GM12878 (cell line): ENCODE measurements around the gene LY9. TPM values are rescaled to one million over a fixed set of nuclear protein-coding genes. Genes with fewer than 3 reads are reported as not detected.

Source experiments
- ATAC-seq: fragments of 200-7000 bp; cut with Tn5 transposase; 3 replicates; pipeline ENCODE4 v1.9.1; 2020; ENCODE audit warnings: mild to moderate bottlenecking, moderate library complexity
- BruUV-seq: library from RNA; stranded (reverse); fragments of 400-500 nt; replicated peaks from 2 replicates; lab custom pipeline; 2021; lab: Mats Ljungman, UMichigan
- CTCF ChIA-PET: fragments of 300-600 bp; sonication (Branson Sonifier 250); formaldehyde crosslinking; extraction: SDS; loops from one replicate; lab custom pipeline; 2021; ENCODE audit warnings: inconsistent platforms; lab: Yijun Ruan, JAX
- POLR2A ChIA-PET: fragments of 350-600 bp; formaldehyde crosslinking; extraction: SDS; loops from one replicate; lab custom pipeline; 2021; ENCODE audit warnings: inconsistent platforms; lab: Charles Lee
- RAD21 ChIA-PET: fragments of 300-600 bp; sonication (Branson Sonifier 250); formaldehyde crosslinking; loops from one replicate; lab custom pipeline; 2023; ENCODE audit warnings: antibody characterized with exemption; ENCODE audit not compliant: unreplicated experiment; lab: Charles Lee
- SMC1A ChIA-PET: fragments of 300-600 bp; sonication (Branson Sonifier 250); formaldehyde crosslinking; loops from one replicate; lab custom pipeline; 2023; ENCODE audit not compliant: unreplicated experiment, uncharacterized antibody; lab: Charles Lee
- DNase-seq: peaks from one replicate; pipeline ENCODE4 v3.0.0-alpha.2; 2011; ENCODE audit warnings: low read depth, low spot score
- FAIRE-seq: peaks from 3 replicates; lab custom pipeline; 2011; peaks lifted over from hg19 to GRCh38; lab: Jason Lieb, UNC
- H2AFZ ChIP-seq: 2 replicates; pipeline ENCODE4 v1.6.0; 2011; ENCODE audit warnings: low read depth, low read length, control low read depth; ENCODE audit not compliant: control insufficient read depth
- H3K27ac ChIP-seq: 2 replicates; pipeline ENCODE4 v1.5.1; 2011; ENCODE audit warnings: control low read depth; ENCODE audit not compliant: control insufficient read depth, insufficient read depth
- H3K27me3 ChIP-seq, 2 experiments: replicated peaks in 1 of 2; 2 replicates each; pipeline versions ENCODE4 v1.6.0 to v1.6.1; 2011; ENCODE audit warnings: low read length in 1 of 2; ENCODE audit not compliant: control insufficient read depth in 2 of 2, insufficient read depth in 2 of 2
- H3K36me3 ChIP-seq, 2 experiments: 2 replicates each; pipeline ENCODE4 v1.5.1; 2011; ENCODE audit warnings: low read length in 1 of 2; ENCODE audit not compliant: control insufficient read depth in 2 of 2, insufficient read depth in 2 of 2
- H3K4me1 ChIP-seq: 2 replicates; pipeline ENCODE4 v1.6.1; 2011; ENCODE audit warnings: mild to moderate bottlenecking, low read length, moderate library complexity, mixed read lengths; ENCODE audit not compliant: control insufficient read depth, insufficient read depth
- H3K4me2 ChIP-seq: 2 replicates; pipeline ENCODE4 v1.6.0; 2011; ENCODE audit warnings: control low read depth; ENCODE audit not compliant: control insufficient read depth, insufficient read depth
- H3K4me3 ChIP-seq: fragments of 200-600 bp; sonication (generic); 2 replicates; pipeline ENCODE4 v1.5.1; 2016
- H3K79me2 ChIP-seq: 2 replicates; pipeline ENCODE4 v1.6.0; 2011; ENCODE audit warnings: low read length; ENCODE audit not compliant: control insufficient read depth, insufficient read depth
- H3K9ac ChIP-seq: 2 replicates; pipeline ENCODE4 v1.8.0; 2011; ENCODE audit warnings: low read length, control low read depth, mixed read lengths; ENCODE audit not compliant: control insufficient read depth, insufficient read depth
- H3K9me3 ChIP-seq: replicated peaks from 3 replicates; pipeline ENCODE4 v1.5.1; 2011; ENCODE audit warnings: mild to moderate bottlenecking, low read length; ENCODE audit not compliant: control insufficient read depth, insufficient read depth
- H4K20me1 ChIP-seq: 2 replicates; pipeline ENCODE4 v1.6.0; 2011; ENCODE audit not compliant: control insufficient read depth, insufficient read depth
- ATF7 ChIP-seq: fragments of 450-650 bp; IDR thresholded peaks from 2 replicates; pipeline ENCODE4 v1.6.1; 2016; ENCODE audit warnings: low read depth, mild to moderate bottlenecking
- BRCA1 ChIP-seq: IDR thresholded peaks from 2 replicates; pipeline ENCODE4 v1.6.1; 2011; ENCODE audit warnings: low read depth, low read length, improper control_type of control experiment
- E2F8 ChIP-seq: fragments of 450-650 bp; IDR thresholded peaks from 2 replicates; pipeline ENCODE4 v1.6.1; 2018; ENCODE audit warnings: mild to moderate bottlenecking, low read depth, moderate library complexity; ENCODE audit not compliant: partially characterized antibody
- HDGF ChIP-seq: fragments of 450-650 bp; IDR thresholded peaks from 2 replicates; pipeline ENCODE4 v1.6.1; 2016; ENCODE audit warnings: antibody characterized with exemption
- MLLT1 ChIP-seq: fragments of 450-650 bp; IDR thresholded peaks from 2 replicates; pipeline ENCODE4 v1.6.1; 2016; ENCODE audit warnings: mild to moderate bottlenecking
- REST ChIP-seq: IDR thresholded peaks from 2 replicates; pipeline ENCODE4 v1.6.1; 2012; ENCODE audit warnings: mild to moderate bottlenecking, low read depth, low read length
- STAT1 ChIP-seq: fragments of 450-650 bp; conservative IDR thresholded peaks from 2 replicates; pipeline ENCODE4 v1.6.1; 2014; ENCODE audit warnings: antibody characterized with exemption, mild to moderate bottlenecking
- STAT3 ChIP-seq: IDR thresholded peaks from 2 replicates; pipeline ENCODE4 v1.6.1; 2011; ENCODE audit warnings: low read depth, low read length, improper control_type of control experiment
- USF1 ChIP-seq: IDR thresholded peaks from 2 replicates; pipeline ENCODE4 v1.6.1; 2011; ENCODE audit warnings: borderline replicate concordance, low read depth, mild to moderate bottlenecking, moderate library complexity, mixed read lengths, low read length; ENCODE audit not compliant: insufficient read depth; ENCODE audit errors: extremely low read length
- YBX1 ChIP-seq: fragments of 450-650 bp; IDR thresholded peaks from 2 replicates; pipeline ENCODE4 v1.6.1; 2016; ENCODE audit warnings: antibody characterized with exemption
- ZBTB33 ChIP-seq: fragments of 450-650 bp; IDR thresholded peaks from 2 replicates; pipeline ENCODE4 v1.6.1; 2017; ENCODE audit warnings: mild to moderate bottlenecking
- WGBS: methylation state at CpG from one replicate; pipeline ENCODE4 v1.1.6; 2016; ENCODE audit warnings: low lambda C conversion rate; ENCODE audit not compliant: insufficient replicate concordance, insufficient coverage; ENCODE audit errors: missing lambda C conversion rate; 5-methylcytosine and 5-hydroxymethylcytosine counted together
- in situ Hi-C: fragments of 300-500 bp; cut with MboI; formaldehyde crosslinking; loops from 9 replicates; pipeline ENCODE4 v1.14.3; 2018; ENCODE audit warnings: mixed read lengths
- intact Hi-C: fragments of 100-400 bp; cut with micrococcal nuclease; formaldehyde crosslinking; loops from one replicate; pipeline ENCODE4 v1.14.2; 2022; ENCODE audit not compliant: unreplicated experiment
- polyA plus RNA-seq, 11 experiments: library from polyadenylated mRNA; depleted of rRNA in 4 of 11; unstranded in 6 of 11; stranded (reverse) in 5 of 11; fragments of >200 nt; fragmentation: Nextera tagmentation in 4 of 11; fragmentation: Illumina TruSeq in 1 of 11; extraction: Ambion mirVana in 4 of 11; extraction: Trizol in 1 of 11; gene quantifications; 1 replicate in 1 of 11; 2 replicates in 10 of 11; pipeline versions ENCODE4 v1.2.1 to v1.2.3, GENCODE V29; 2011 to 2016; ENCODE audit warnings: inconsistent platforms in 2 of 11, missing spikeins in 2 of 11, low read depth in 1 of 11
- total RNA-seq, 4 experiments: library from RNA; depleted of rRNA in 3 of 4; stranded (reverse); fragments of >200 nt in 3 of 4; fragmentation: Illumina TruSeq in 1 of 4; extraction: Trizol in 1 of 4; gene quantifications; 2 replicates each; pipeline versions ENCODE4 v1.2.1 to v1.2.3, GENCODE V29; 2013 to 2021

The LY9 gene
- total and polyA plus RNA-seq, 10 of the 15 experiments (the other 5 are each of a cell fraction or from before 2014, with no cell fraction given), result 2.7 to 12.5 (median 9.0) TPM

- WGBS, result 66% methylated on average over 3 of the region's 3 CpGs
- Histone ChIP-seq H3K9ac (no peak overlapping the region), H2AFZ (no peak overlapping the region), H3K79me2 (no peaks in the 10 kb centered on the region), H3K4me1 (no peaks in the 10 kb centered on the region), H4K20me1 (no peaks in the 10 kb centered on the region), H3K4me3 (no peak overlapping the region), H3K4me2 (no peak overlapping the region), H3K27me3 (no peaks in the 10 kb centered on the region), H3K27ac (no peak overlapping the region), H3K9me3 (peaks cover 6% of the 10 kb centered on the region), H3K36me3 (peaks cover 0 to under 1% of the 10 kb centered on the region in 2 experiments; a peak in 1 of 4 replicates)
- no TSS peak for BruUV-seq
- no peak for ATAC-seq
- CTCF ChIA-PET, result interaction anchor here (0.9 to 2.6 kb wide), 9 partner anchors 10 to 144 kb away, joined by 3 to 18 read pairs (median 3); no protein-coding TSS in a partner anchor
- intact Hi-C loops, result no loop called here
- DNase-seq, result no peak
- POLR2A ChIA-PET, result no interaction called here
- in situ Hi-C loops, result no loop called here
- RAD21 ChIA-PET, result interaction anchor here (0.7 to 1.4 kb wide), 4 partner anchors 12 to 32 kb away, joined by 3 to 5 read pairs (median 3); no protein-coding TSS in a partner anchor
- no peak for FAIRE-seq
- SMC1A ChIA-PET, result interaction anchor here (1.0 to 2.9 kb wide), 5 partner anchors 9 to 84 kb away, joined by 3 to 18 read pairs (median 5); partner anchors contain the start of gene LY9
- TF ChIP-seq ZBTB33 (no peak), USF1 (no peak), BRCA1 (no peak), REST (no peak), ATF7 (no peak), E2F8 (no peak), MLLT1 (no peak), STAT1 (no peak), STAT3 (no peak), YBX1 (no peak), HDGF (no peak)
These were observed 11.3 kb downstream of the LY9 start for GRCh38 chr1:160807247-160807646.
